Pulmonary artery endothelial cell (primary cell): Measurements from ENCODE around the gene WDR45B. TPM values are rescaled to one million over a fixed set of nuclear protein-coding genes. Genes with fewer than 3 reads are reported as not detected.

ENCODE experiments used
- DNase-seq: peaks from one replicate; pipeline ENCODE4 v3.0.0-alpha.2; 2011; ENCODE audit warnings: low read depth, low spot score
- total RNA-seq: library from RNA; depleted of rRNA; stranded (reverse); fragments of >200 nt; gene quantifications from 2 replicates; pipeline ENCODE4 v1.2.3, GENCODE V29; 2014

Gene WDR45B
- total RNA-seq, 1 donor from 2014 or later: 79.9 TPM

GRCh38 chr17:82600731-82601446 is 47.4 kb downstream of the WDR45B start:
- DNase-seq: no peak

- DNase-seq: no peak
These were observed 48.3 kb downstream of the WDR45B start for GRCh38 chr17:82599674-82600661.

GRCh38 chr17:82598256-82599119 is 49.8 kb downstream of the WDR45B start:
- no peak for DNase-seq

- no peak for DNase-seq
These were observed 51.2 kb downstream of the WDR45B start for GRCh38 chr17:82596837-82597672.

GRCh38 chr17:82596296-82596695 is 51.9 kb downstream of the WDR45B start:
- no peak for DNase-seq

GRCh38 chr17:82595893-82596292 is 52.4 kb downstream of the WDR45B start:
- DNase-seq: no peak

- DNase-seq: no peak
These were observed 53.7 kb downstream of the WDR45B start for GRCh38 chr17:82594571-82594970.

- no peak for DNase-seq
These were observed 54.6 kb downstream of the WDR45B start for GRCh38 chr17:82593590-82594087.

GRCh38 chr17:82592767-82593589 is 55.3 kb downstream of the WDR45B start:
- peak; percentile 26 for DNase-seq

- DNase-seq: no peak
These were observed 55.9 kb downstream of the WDR45B start for GRCh38 chr17:82592289-82592766.

- DNase-seq: no peak
These were observed 57.2 kb downstream of the WDR45B start for GRCh38 chr17:82590881-82591539.

GRCh38 chr17:82590216-82590615 is 58.0 kb downstream of the WDR45B start:
- no peak for DNase-seq

- DNase-seq: no peak
These were observed 58.4 kb downstream of the WDR45B start for GRCh38 chr17:82589851-82590180.

- DNase-seq: no peak
These were observed 59.7 kb downstream of the WDR45B start for GRCh38 chr17:82588266-82589175.

- DNase-seq: no peak
These were observed 60.8 kb downstream of the WDR45B start for GRCh38 chr17:82587234-82588086.

- no peak for DNase-seq
These were observed 61.5 kb downstream of the WDR45B start for GRCh38 chr17:82586576-82587233.
